HG03469 (cell line): ENCODE results near the gene RHBDL1.

Experiments
- ATAC-seq: cut with Tn5 transposase; IDR thresholded peaks from one replicate; pipeline ENCODE4 v1.9.1; 2021; ENCODE audit warnings: mild to moderate bottlenecking, moderate library complexity, moderate number of reproducible peaks; ENCODE audit not compliant: unreplicated experiment

The RHBDL1 gene

DNA sequence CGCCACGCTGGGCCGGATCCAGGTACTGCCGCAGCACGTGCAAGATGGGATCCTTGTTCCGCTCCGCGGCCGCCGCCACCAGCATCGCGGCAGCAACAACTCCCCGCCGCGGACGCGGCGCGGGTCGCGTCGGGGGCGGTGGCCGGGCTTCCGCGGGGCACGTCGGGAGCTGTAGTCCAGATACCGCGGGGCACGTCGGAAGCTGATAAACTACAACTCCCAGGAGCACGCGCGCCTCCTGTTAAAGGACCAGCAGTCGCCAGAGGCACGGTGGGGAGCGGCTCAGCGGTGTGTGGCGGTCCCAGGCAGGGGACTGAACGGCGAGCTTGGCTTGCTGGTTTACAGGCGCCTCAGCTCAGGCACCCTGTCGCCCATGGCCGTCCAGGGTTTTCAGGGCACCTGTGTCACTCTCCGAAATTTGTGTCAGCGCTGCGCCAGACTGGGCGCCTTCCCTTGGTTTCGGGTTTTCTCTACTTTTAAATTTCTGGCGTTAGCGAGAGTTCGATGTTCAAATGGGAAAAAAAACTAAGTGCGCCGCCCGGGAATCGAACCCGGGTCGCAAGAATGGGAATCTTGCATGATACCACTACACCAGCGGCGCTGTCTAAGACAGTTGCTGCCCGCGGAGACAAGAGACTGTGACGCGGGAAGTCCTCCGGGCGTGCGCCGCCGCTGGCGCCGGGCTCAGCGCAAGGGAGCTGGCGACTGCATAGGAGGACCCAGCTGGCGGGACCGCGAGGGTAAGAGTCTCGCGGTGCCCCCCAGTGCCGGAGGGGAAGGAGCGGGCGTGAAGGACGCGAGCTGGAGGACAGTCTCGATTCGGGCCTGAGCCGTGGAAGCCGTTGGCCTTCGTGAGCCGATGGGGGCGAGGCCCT is 39.0 kb upstream of the RHBDL1 start, which contains the start of gene METTL26:
METTL26 (minus strand) TSS at position 100 of the 875 bp plus-strand sequence; CDS start at position 85, 15 bp downstream.
- peak; percentile 45 for ATAC-seq

GRCh38 chr16:637081-638018 is 38.1 kb upstream of the RHBDL1 start:
- no peak for ATAC-seq

GRCh38 chr16:638034-638543 is 37.4 kb upstream of the RHBDL1 start:
- no peak for ATAC-seq

DNA sequence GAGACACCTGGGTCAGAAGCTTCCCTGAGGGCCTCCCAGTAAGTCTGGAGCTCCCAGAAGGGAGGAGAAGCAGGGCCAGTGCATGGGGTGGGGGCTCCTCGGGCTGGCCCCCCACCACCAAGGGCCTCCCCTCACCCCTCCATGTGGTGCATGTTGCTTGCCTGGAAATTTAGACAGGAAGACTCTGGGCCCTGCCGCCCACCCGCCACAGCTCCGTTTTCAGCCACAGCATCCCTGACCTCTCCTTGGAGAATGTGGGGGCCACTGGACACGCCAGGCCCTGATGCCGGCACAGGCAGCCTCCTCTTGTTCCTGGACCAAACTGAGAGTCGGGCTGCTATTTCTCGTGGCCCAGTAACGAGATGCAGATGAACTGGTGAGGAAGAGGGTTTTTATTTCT is 36.6 kb upstream of the RHBDL1 start:
- no peak for ATAC-seq

- ATAC-seq, result no peak
Observed at GRCh38 chr16:640614-641013, 34.9 kb upstream of the RHBDL1 start.

DNA sequence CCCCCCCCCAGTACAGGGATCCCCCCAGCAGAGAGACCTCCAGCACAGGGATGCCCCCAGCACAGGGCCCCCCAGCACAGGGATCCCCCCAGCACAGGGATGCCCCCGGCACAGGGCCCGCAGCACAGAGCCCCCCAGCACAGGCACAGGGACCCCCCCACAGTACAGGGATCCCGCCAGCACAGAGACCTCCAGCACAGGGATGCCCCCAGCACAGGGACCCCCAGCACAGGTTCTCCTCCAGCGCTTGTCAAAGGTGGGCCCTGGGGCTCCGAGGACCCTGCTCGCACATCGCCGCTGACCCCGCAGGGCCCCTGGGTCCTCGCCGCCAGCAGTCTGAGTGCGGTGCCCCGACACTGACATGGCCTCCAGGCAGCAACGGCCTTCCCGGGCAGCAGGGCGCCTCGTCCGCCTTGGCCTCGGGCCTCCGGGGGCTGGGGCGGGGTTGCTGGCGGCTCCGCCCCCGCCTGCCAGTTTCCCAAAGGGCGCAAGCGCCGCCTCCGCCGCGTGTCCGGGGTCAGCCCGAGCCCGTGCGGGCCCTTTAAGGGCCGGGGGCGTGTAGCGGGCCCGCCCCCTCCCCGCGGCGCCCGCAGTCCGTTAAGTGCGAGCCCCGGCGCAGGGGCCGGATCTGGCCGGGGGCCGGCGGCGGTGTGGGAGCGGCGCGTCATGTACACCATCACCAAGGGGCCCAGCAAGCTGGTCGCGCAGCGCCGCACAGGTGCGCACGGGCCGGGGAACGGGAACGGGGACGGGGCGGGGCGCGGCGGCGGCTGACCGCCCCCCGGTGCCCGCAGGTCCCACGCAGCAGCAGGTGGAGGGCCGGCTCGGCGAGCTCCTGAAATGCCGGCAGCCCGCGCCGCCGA is 33.9 kb upstream of the RHBDL1 start, which contains the start of gene MCRIP2:
MCRIP2 (plus strand) TSS at position 503 of the 863 bp plus-strand sequence; CDS start at position 667, 164 bp downstream.
- peak; percentile 32 for ATAC-seq

DNA sequence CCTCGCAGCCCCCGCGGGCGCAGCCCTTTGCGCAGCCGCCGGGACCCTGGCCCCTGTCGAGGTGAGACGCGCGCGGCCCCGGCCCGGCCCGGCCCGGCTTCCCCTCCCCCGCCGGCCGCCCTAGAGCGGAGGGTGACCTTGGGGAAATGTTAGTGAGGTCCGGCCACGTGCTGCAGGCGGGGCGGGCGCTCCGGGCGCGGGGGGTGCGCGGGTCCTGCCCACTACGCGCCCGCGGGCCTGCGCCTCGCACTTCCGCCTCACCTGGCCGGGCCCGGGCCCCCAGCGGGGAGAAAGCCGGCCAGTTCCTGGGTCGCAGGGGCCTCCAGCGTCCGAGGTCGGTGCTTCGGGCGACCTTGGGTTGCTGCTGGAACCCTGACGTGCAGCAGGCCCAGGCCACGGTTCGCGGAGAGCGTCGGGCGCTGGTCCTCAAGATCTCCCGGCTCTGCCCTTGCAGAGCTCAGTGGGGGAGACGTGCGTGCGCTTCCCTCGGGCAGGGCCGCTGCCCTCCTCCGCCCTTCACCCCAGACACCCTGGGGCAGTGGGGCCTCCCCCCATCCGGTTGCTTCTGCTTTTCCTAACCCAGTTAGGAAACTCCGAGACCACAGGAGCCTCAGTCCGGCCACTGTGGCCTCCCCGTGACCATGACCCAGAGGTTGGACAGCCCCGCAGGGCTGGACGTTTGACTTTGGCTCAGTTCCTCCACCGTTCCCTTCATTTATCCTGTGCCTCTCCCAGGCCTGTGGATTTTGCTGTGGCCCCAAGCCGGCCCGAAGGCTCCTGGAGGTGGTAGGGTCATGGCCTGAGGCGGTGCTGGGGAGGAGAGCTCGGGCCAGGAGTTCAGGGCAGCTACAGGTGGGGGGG is 33.1 kb upstream of the RHBDL1 start:
- ATAC-seq, result peak; percentile 22

- ATAC-seq, result no peak
Observed at GRCh38 chr16:643050-643368, 32.5 kb upstream of the RHBDL1 start.

GRCh38 chr16:644556-644955 is 30.9 kb upstream of the RHBDL1 start:
- no peak for ATAC-seq

DNA sequence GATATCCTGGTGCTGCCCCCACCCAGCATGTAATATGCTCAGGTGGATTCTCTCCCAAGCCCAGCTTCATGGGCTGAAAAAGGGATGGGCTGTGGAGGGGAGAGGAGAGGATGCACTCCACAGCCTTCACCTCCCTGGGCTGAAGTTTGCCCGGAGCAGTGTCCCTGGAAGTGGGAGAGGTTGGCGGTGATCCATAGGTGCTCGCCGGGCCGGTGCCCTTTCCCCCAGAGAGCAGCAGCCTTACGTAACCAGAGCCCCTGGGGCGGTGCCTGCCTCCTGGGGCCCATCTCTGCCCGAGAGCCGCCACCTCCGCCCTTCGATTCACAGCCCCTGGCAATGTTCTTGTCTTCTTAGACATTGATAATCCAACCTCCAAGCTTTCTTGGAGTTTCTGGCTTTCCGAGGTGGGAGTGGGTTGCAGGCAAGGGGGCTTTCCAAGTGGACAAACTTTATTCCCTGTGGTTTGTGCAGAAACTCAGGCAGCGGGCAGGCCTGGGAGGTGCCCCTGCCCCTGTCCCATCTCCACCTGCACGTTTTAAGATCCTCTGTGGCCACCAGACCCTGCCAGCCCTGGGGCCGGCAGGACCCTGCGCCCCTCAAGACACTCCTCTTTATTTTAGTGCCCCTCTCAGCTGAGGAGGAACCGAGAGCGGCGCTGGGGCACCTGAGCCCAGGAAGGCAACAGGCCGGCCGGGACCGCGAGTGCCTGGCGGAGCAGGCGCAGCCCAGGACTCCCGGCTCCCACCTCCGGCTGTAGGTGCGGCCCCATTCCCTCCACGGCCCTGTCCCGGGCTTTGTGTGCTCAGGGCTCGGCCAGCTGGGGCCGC is 29.4 kb upstream of the RHBDL1 start:
- ATAC-seq, result no peak

- no peak for ATAC-seq
Observed at GRCh38 chr16:646679-647172, 28.7 kb upstream of the RHBDL1 start.

- no peak for ATAC-seq
Observed at GRCh38 chr16:647173-647902, 28.1 kb upstream of the RHBDL1 start.

GRCh38 chr16:648071-648780 is 27.2 kb upstream of the RHBDL1 start:
- no peak for ATAC-seq

- ATAC-seq, result peak; percentile 59
Observed at GRCh38 chr16:648781-649589, 26.5 kb upstream of the RHBDL1 start, which contains the start of gene WDR90. WDR90 (plus strand) TSS chr16:649365; CDS start chr16:649417, 52 bp downstream.

GRCh38 chr16:649631-650030 is 25.8 kb upstream of the RHBDL1 start:
- peak; percentile 1 for ATAC-seq

GRCh38 chr16:651844-652243 is 23.6 kb upstream of the RHBDL1 start:
- ATAC-seq, result no peak
